ENCODE results near the gene BDH2. TPM values are rescaled to one million over a fixed set of nuclear protein-coding genes. Genes with fewer than 3 reads are reported as not detected.

Gene BDH2
- total and polyA plus RNA-seq, 2 of the 8 experiments (the other 6 are each of a cell fraction or from before 2014, with no cell fraction given) = 46.0 to 46.2 TPM

GRCh38 chr4:103108542-103108941 is 8.9 kb upstream of the BDH2 start:
- Histone ChIP-seq H3K14ac (ENCODE audit: insufficient read length) (no peak overlapping the region), H3K18ac (ENCODE audit: extremely low read depth, low read length) (no peak overlapping the region), H3K79me1 (ENCODE audit: low read depth, low read length) (no peaks in the 10 kb centered on the region), H4K20me1 (replicated peaks in 1 of 2; ENCODE audit: control insufficient read depth in 1 of 2, insufficient read depth in 2 of 2, low read length in 2 of 2) (peaks cover 0 to 2% of the 10 kb centered on the region in 2 experiments), H2BK12ac (ENCODE audit: low read depth, low read length) (no peak overlapping the region), H3K4ac (replicated peaks; ENCODE audit: insufficient read length, low read depth, low read length) (no peak overlapping the region), H2BK5ac (ENCODE audit: low read depth, low read length) (no peak overlapping the region), H2AK5ac (ENCODE audit: low read depth, low read length) (no peak overlapping the region), H3K27me3 (replicated peaks in 1 of 4; ENCODE audit: control insufficient read depth in 3 of 4, extremely low read depth in 1 of 4, insufficient read depth in 3 of 4, low read length in 3 of 4) (no peaks in the 10 kb centered on the region), H3K27ac (ENCODE audit: low read depth, low read length) (no peak overlapping the region), H3K4me1 (replicated peaks in 1 of 4; ENCODE audit: control insufficient read depth in 3 of 4, insufficient read depth in 4 of 4, low read length in 3 of 4) (no peaks in the 10 kb centered on the region), H3K9ac (replicated peaks in 1 of 4; ENCODE audit: extremely low read depth in 1 of 4, low read depth in 3 of 4, low read length in 3 of 4) (no peak overlapping the region), H3K56ac (replicated peaks; ENCODE audit: insufficient read length, low read depth, low read length) (no peak overlapping the region), H4K91ac (replicated peaks; ENCODE audit: insufficient read length, low read length) (no peak overlapping the region), H4K8ac (ENCODE audit: extremely low read depth, insufficient read depth, low read length) (no peak overlapping the region), H2BK20ac (ENCODE audit: low read length) (no peak overlapping the region), H3K4me2 (ENCODE audit: insufficient read depth in 1 of 2, low read depth in 2 of 2, low read length in 2 of 2) (no peak overlapping the region), H2AFZ (ENCODE audit: low read length) (no peak overlapping the region), H4K5ac (ENCODE audit: insufficient read length, low read depth, low read length) (no peak overlapping the region), H3K23me2 (ENCODE audit: low read depth, low read length) (no peaks in the 10 kb centered on the region), H3K36me3 (ENCODE audit: control insufficient read depth in 2 of 4, insufficient read depth in 4 of 4, low read length in 3 of 4) (peaks cover 8 to 36% (median 25%) of the 10 kb centered on the region in 4 experiments), H2BK15ac (ENCODE audit: low read length) (no peak overlapping the region), H3K23ac (ENCODE audit: insufficient read length) (no peak overlapping the region), H3K9me3 (ENCODE audit: insufficient read depth in 2 of 2, low read depth in 1 of 2, low read length in 1 of 2) (no peaks in the 10 kb centered on the region), H3K4me3 (ENCODE audit: extremely low read depth in 1 of 4, insufficient read depth in 2 of 4, low read depth in 3 of 4, low read length in 4 of 4) (no peak overlapping the region), H2BK120ac (replicated peaks; ENCODE audit: low read depth, low read length) (no peak overlapping the region), H3K79me2 (ENCODE audit: control insufficient read depth in 1 of 2, insufficient read depth in 2 of 2, low read length in 2 of 2) (no peaks in the 10 kb centered on the region)
- DNase-seq (ENCODE audit: low read depth in 1 of 2, low spot score in 2 of 2) = no peak
- CTCF ChIA-PET (ENCODE audit: partially characterized antibody) = interaction anchor here (1.3 kb wide), 1 partner anchor 9 kb away, joined by 3 read pairs; the partner anchor contains the start of gene BDH2
- no peak for FAIRE-seq
- 90% methylated on average over 4 of the region's 4 CpGs; no CpG with 5 or more reads in 1 of the 2 experiments for WGBS, 2 experiments (ENCODE audit: extremely low coverage in 1 of 2, insufficient coverage in 1 of 2, insufficient read length in 1 of 2, insufficient replicate concordance in 2 of 2, low coverage in 1 of 2, low lambda C conversion rate in 2 of 2, missing lambda C conversion rate in 1 of 2)
- POLR2A ChIA-PET (ENCODE audit: partially characterized antibody) = no interaction called here
- TF ChIP-seq GABPA (IDR thresholded peaks at IDR 0.05; ENCODE audit: borderline replicate concordance, insufficient read depth, low read length) (no peak), TAF1 (IDR thresholded peaks at IDR 0.05; ENCODE audit: low read depth, low read length) (no peak), ASH2L (IDR thresholded peaks at IDR 0.05; ENCODE audit: low read length) (no peak), CEBPB (IDR thresholded peaks at IDR 0.05; ENCODE audit: low read depth, low read length) (no peak), EP300 (IDR thresholded peaks at IDR 0.05; ENCODE audit: borderline replicate concordance in 1 of 2, low read depth in 2 of 2, low read length in 2 of 2) (no peak), KDM1A (IDR thresholded peaks at IDR 0.05; ENCODE audit: borderline replicate concordance, low read length) (no peak), SIN3A (conservative IDR thresholded peaks at IDR 0.05 in 1 of 2, IDR thresholded peaks at IDR 0.05 in 1 of 2; ENCODE audit: low read depth in 1 of 2, low read length in 2 of 2) (no peak), SP4 (IDR thresholded peaks at IDR 0.05; ENCODE audit: low read length) (no peak), POLR2A (IDR thresholded peaks at IDR 0.05; ENCODE audit: control extremely low read depth in 1 of 2, low read depth in 2 of 2, low read length in 2 of 2) (no peak), YY1 (IDR thresholded peaks at IDR 0.05; ENCODE audit: low read depth, low read length) (no peak), MAX (IDR thresholded peaks at IDR 0.05) (no peak), EZH2 (IDR thresholded peaks at IDR 0.05; ENCODE audit: low read depth, low read length, severe bottlenecking) (no peak), ZNF274 (IDR thresholded peaks at IDR 0.05; ENCODE audit: borderline replicate concordance, extremely low read depth, low read length) (no peak), MAFK (IDR thresholded peaks at IDR 0.05; ENCODE audit: low read depth, low read length) (no peak)
